ENCODE results near the gene HES2.
"Not testable (repeated sequence)": the region's sequence is repeated elsewhere in the genome, so short reads cannot be mapped to it uniquely, and the experiment has no call there.

HES2 gene

GRCh38 chr1:6453895-6454855, 34.5 kb upstream of the HES2 start:
- not testable (repeated sequence) for DNase-seq

- DNase-seq = no peak
Observed at GRCh38 chr1:6450943-6451373, 31.2 kb upstream of the HES2 start.

GRCh38 chr1:6450486-6450885, 30.8 kb upstream of the HES2 start:
- DNase-seq = not testable (repeated sequence)

- DNase-seq = no peak
Observed at GRCh38 chr1:6450005-6450450, 30.3 kb upstream of the HES2 start.

GRCh38 chr1:6448749-6449631, 29.3 kb upstream of the HES2 start:
- peak; percentile 24 for DNase-seq

- DNase-seq = no peak
Observed at GRCh38 chr1:6447818-6448748, 28.4 kb upstream of the HES2 start.

GRCh38 chr1:6447016-6447817, 27.5 kb upstream of the HES2 start:
- DNase-seq = no peak

GRCh38 chr1:6446665-6447015, 26.9 kb upstream of the HES2 start:
- DNase-seq = no peak

GRCh38 chr1:6445929-6446328, 26.2 kb upstream of the HES2 start:
- DNase-seq = not testable (repeated sequence)

- DNase-seq = no peak
Observed at GRCh38 chr1:6445062-6445763, 25.5 kb upstream of the HES2 start.

- DNase-seq = no peak
Observed at GRCh38 chr1:6444377-6444776, 24.7 kb upstream of the HES2 start.

GRCh38 chr1:6443339-6444115, 23.8 kb upstream of the HES2 start:
- no peak for DNase-seq

- no peak for DNase-seq
Observed at GRCh38 chr1:6441586-6441985, 21.9 kb upstream of the HES2 start.

- peak; percentile 62 for DNase-seq
Observed at GRCh38 chr1:6440198-6441126, 20.7 kb upstream of the HES2 start.

- no peak for DNase-seq
Observed at GRCh38 chr1:6438047-6438525, 18.4 kb upstream of the HES2 start.

- peak; percentile 61 for DNase-seq
Observed at GRCh38 chr1:6437012-6437700, 17.4 kb upstream of the HES2 start.

- not testable (repeated sequence) for DNase-seq
Observed at GRCh38 chr1:6436277-6436676, 16.6 kb upstream of the HES2 start.

GRCh38 chr1:6435547-6435946, 15.8 kb upstream of the HES2 start:
- DNase-seq = no peak
